PC-3 (cell line): ENCODE data around the gene ANKRD60.

ENCODE experiments used
- CTCF ChIP-seq: fragments of 300-600 bp; sonication (generic); conservative IDR thresholded peaks from 2 replicates; pipeline ENCODE4 v1.5.1; 2017; ENCODE audit warnings: antibody characterized with exemption, low read depth, mild to moderate bottlenecking, low read length
- EZH2 ChIP-seq: fragments of 300-600 bp; sonication (generic); IDR thresholded peaks from one replicate; pipeline ENCODE4 v1.6.1; 2017; ENCODE audit warnings: antibody characterized with exemption, mild to moderate bottlenecking, low read length; ENCODE audit not compliant: unreplicated experiment
- EZH2phosphoT487 ChIP-seq: fragments of 300-600 bp; sonication (generic); IDR thresholded peaks from 2 replicates; pipeline ENCODE4 v1.6.1; 2018; ENCODE audit warnings: mild to moderate bottlenecking, antibody characterized with exemption, low read length, borderline replicate concordance

- TF ChIP-seq EZH2phosphoT487: no peak
- no peak for TF ChIP-seq CTCF
- no peak for TF ChIP-seq EZH2
Observed at GRCh38 chr20:58240471-58240870, 12.0 kb upstream of the ANKRD60 start.
